Hepatic stellate cell (primary cell): ENCODE measurements around the gene SENP6.
"Not testable (repeated sequence)": the region's sequence is repeated elsewhere in the genome, so short reads cannot be mapped to it uniquely, and the experiment has no call there.

Experiments used
- DNase-seq: peaks from one replicate; pipeline ENCODE4 v3.0.0; 2011; ENCODE audit warnings: low spot score

The SENP6 gene

DNA sequence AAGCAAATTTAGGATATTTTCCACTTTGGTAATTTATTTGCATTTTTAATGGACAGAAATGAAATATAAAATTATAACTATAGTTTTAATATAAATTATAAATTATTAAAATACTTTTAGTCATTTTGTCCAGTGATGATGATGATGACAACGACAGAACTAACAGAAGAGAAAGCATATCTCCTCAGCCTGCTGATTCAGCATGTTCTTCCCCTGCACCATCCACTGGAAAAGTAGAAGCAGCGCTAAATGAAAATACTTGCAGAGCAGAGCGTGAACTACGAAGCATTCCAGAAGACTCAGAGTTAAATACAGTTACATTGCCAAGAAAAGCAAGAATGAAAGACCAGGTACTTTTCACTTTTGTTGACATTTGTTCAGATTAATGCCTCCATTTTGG, 64.9 kb downstream of the SENP6 start:
- no peak for DNase-seq

DNA sequence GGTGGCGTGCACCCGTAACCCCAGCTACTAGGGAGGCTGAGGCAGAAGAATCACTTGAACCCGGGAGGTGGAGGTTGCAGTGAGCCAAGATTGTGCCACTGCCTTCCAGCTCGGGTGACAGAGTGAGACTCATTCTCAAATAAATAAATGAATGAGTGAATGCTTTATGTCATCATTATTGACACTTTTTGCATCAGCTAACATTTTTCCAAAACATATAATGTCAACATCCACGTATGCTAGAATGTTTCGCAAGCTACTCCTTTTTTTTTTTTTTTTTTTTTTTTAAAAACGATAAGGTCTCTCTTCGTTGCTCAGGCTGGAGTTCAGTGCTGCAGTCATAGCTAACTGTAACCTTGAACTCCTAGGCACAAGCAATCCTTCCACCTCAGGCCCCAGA, 72.2 kb downstream of the SENP6 start:
- no peak for DNase-seq

DNA sequence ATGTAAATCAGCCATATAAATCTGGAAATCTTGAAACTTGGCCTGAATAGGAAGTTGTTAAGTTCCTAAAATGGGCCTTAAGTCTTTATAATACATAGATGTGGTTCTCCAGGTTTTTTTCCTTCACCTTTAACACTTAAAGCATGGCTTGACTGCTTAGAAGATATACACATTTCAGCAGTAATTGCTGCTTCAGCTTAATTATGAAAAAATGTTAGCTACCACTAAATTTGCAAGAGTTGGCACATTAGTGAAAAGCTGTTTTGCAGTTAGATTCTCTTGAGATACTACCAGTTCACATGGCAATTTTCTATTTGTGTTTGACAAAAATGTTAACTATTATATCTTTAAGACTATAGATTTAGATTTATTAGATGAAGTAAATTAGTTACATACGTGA, 74.7 kb downstream of the SENP6 start:
- no peak for DNase-seq

DNA sequence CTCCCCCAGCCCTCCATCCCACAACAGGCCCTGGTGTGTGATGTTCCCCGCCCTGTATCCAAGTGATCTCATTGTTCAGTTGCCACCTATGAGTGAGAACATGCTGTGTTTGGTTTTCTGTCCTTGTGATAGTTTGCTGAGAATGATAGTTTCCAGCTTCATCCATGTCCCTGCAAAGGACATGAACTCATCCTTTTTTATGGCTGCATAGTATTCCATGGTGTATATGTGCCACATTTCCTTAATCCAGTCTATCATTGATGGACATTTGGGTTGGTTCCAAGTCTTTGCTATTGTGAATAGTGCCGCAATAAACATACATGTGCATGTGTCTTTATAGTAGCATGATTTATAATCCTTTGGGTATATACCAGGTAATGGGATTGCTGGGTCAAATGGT, 80.9 kb downstream of the SENP6 start:
- DNase-seq = not testable (repeated sequence)

DNA sequence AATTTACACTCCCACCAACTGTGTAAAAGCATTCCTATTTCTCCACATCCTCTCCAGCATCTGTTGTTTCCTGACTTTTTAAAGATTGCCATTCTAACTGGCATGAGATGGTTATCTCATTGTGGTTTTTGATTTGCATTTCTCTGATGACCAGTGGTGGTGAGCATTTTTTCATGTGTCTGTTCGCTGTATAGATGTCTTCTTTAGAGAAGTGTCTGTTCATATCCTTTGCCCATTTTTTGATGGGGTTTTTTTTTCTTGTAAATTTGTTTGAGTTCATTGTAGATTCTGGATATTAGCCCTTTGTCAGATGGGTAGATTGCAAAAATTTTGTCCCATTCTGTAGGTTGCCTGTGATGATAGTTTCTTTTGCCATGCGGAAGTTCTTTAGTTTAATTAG, 81.3 kb downstream of the SENP6 start:
- not testable (repeated sequence) for DNase-seq

DNA sequence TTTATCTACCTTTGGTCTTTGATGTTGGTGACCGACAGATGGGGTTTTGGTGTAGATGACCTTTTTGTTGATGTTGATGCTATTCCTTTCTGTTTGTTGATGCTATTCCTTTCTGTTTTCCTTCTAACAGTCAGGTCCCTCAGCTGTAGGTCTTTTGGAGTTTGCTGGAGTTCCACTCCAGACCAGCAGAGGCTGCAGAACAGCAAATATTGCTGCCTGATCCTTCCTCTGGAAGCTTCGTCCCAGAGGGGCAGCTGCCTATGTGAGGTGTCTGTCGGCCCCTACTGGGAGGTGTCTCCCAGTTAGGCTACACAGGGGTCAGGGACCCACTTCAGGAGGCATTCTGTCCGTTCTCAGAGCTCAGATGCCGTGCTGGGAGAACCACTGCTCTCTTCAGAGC, 85.9 kb downstream of the SENP6 start:
- DNase-seq = not testable (repeated sequence)

DNA sequence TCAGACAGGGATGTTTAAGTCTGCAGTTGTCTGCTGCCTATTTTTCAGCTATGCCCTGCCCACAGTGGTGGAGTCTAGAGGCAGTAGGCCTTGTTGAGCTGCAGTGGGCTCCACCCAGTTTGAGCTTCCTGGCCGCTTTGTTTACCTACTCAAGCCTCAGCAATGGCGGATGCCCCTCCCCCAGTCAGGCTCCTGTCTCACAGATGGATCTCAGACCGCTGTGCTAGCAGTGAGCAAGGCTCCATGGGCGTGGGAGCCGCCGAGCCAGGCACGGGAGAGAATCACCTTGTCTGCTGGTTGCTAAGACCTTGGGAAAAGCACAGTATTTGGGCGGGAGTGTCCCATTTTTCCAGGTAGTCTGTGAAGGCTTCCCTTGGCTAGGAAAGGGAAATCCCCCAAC, 86.3 kb downstream of the SENP6 start:
- not testable (repeated sequence) for DNase-seq

DNA sequence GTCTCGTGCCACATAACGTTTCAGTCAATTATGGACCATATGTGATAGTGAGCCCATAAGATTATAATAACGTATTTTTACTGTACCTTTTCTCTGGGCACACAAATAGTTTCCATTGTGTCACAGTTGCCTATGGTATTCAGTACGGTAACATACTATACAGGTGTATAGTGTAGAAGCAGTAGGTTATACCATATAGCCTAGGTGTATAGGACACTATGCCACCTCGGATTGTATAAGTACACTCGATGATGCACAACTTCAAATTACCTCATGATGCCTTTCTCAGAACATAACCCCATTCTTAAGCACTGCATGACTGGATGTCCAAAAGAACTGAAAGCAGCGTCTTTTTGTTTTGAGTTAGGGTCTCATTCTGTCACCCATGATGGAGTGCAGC, 87.9 kb downstream of the SENP6 start:
- no peak for DNase-seq

GRCh38 chr6:75691012-75691411, 89.3 kb downstream of the SENP6 start:
- DNase-seq = no peak

GRCh38 chr6:75693534-75693933, 91.9 kb downstream of the SENP6 start:
- peak; percentile 4 for DNase-seq

GRCh38 chr6:75694406-75694805, 92.7 kb downstream of the SENP6 start:
- DNase-seq = no peak

DNA sequence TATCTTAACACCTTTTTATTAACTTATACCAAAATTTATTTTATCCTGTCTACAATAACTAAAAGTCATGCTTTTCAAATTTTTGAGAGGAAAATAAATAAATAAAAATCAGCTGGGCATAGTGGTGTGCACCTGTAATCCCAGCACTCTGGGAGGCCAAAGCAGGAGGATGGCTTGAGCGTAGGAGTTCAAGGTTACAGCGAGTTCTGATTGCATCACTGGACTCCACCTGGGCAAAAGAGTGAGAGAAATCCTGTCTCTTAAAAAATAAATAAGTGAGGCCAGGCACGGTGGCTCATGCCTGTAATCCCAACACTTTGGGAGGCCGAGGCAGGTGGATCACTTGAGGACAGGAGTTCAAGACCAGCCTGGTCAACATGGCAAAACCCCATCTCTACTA, 106.7 kb downstream of the SENP6 start:
- not testable (repeated sequence) for DNase-seq

- no peak for DNase-seq
Observed at GRCh38 chr6:75711173-75711572, 109.5 kb downstream of the SENP6 start.

DNA sequence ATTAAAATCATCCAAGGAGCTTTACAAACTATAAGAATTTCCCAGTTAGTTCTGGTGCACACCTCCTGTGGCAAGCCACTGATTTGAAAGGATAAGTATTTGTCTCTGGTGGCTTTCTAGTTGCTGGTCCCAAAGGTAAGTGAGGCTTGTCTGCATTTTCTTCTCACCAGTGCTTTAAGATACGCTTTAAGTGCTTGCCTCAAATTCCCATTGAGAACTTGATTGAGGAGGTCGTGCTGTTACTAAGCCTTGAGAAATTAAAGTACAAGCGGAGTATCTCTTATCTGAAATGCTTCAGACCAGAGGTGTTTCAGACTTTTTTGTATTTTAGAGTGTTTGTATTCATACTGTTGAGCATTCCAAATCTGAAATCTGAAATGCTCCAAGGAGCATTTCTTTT, 117.5 kb downstream of the SENP6 start:
- no peak for DNase-seq

DNA sequence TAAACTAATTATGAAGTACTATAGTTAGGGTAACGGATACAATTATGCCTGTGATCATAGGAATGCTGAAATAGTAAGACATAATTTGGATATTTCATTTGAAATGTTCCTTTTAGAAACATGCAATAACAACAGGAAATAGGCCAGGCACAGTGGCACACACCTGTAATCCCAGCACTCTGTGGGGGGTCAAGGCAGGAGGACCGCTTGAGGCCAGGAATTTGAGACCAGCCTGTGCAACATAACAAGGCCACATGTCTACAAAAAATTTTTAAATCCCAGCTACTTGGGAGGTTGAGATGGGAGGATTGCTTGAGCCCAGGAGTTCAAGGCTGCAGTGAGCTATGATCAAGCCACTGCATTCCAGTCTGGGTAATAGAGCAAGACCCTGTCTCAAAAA, 121.7 kb downstream of the SENP6 start:
- no peak for DNase-seq

DNA sequence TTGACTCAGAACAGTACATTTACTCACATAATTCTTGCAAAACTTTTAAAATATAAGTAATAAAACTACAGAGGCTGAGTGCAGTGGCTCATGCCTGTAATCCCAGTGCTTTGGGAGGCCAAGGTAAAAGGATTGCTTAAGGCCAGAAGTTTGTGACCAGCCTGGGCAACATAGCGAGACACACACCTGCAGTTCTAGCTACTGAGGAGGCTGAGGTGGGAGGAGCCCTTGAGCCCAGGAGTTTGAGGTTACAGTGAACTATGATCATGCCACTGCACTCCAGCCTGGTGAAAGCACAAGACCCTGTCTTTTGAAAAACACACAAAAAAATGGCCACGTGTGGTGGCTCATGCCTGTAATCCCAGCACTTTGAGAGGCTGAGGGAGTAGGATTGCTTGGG, 125.5 kb downstream of the SENP6 start:
- DNase-seq = no peak

GRCh38 chr6:75731029-75731428, 129.3 kb downstream of the SENP6 start:
- DNase-seq = not testable (repeated sequence)

DNA sequence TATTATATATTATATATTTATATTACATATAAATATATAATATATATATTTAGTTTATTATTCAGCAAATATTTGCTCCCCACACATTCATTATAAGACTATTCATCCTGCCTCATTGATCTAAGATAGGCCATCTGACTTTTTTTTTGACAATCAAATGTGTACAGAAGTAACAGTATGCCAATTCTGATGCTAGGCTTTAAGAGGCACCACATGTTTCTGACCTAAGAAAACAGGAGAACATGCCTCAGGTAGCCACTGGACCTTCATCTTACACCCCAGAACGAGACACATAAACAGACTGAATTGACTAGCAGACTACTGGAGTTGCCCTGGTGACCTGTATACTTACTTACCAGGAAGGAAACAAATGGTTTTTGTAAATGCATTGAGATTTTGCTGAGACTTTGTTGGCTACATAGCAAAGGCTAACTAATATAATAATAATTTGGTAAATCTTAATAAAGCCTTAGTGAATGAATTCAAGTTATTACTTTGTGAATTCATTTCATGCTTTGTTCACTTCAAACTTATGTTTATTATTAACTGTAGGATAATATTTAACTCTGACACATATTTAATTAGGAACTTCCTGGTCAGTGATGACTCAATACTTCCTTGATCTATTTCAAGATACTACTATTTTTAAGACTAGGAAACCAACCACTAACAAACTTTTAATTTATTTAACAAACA, 134.0 kb downstream of the SENP6 start:
- DNase-seq = no peak

- no peak for DNase-seq
Observed at GRCh38 chr6:75743971-75744370, 142.3 kb downstream of the SENP6 start.

GRCh38 chr6:75745404-75745803, 143.7 kb downstream of the SENP6 start:
- DNase-seq = no peak

DNA sequence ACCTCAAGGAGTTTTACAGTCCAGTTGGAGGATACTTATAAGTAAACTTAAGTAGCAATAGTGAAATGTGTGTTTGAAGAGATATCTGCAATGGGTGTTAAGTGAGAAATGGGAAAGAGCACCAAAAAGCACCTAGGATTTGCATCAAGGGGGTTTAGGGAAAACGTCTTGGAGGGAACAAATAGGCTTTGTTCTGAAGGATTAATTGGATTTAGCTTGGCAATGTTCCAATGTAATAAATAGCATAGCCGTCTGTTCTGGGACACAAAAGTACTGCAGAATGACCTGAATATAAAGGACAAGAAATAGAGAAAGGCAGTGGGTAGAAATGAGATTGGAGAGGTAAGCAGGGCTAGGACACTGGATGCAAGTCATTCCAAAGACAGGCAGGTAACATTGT, 144.5 kb downstream of the SENP6 start:
- DNase-seq = no peak

GRCh38 chr6:75747152-75747992, 145.7 kb downstream of the SENP6 start:
- no peak for DNase-seq

DNA sequence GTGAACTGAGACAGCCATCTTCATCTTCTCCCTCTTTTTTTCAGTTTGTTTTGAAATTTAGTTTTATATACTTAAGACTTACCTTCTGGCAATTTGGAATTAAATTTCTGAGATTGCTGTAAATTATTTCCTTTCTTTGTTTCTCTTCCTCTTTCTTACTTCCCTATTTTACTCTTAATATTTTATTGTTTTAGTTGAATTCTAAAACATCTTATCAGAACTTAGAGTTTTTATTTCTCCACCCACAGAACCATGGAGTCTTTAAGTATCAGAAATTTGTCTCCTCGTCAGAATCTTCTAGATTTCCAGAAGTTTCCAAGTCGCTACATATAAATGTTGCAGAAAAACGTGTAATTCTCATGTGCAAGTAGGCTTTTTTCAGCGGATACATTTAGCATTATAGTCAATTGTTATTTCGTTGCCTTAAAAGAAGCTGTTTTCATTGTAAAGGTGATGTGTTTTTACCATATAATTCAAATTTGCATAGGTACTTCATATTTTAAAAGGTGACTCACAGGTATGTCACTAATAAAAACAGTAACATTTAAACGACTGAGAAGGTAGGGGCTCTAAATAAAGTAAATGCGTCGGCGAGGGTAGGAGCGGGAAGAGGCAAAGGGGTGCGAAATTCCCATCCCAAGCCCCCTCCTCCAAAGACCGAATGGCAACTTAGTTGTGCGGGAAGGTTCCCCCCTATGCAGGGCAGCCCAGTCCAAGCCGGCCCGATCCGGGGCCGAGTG, 146.5 kb downstream of the SENP6 start:
- DNase-seq = no peak
